Keratinocyte (primary cell): ENCODE data around the gene KRTAP5-3. TPM values are rescaled to one million over a fixed set of nuclear protein-coding genes. Genes with fewer than 3 reads are reported as not detected.

ENCODE experiments used
- DNase-seq: peaks from one replicate; pipeline ENCODE4 v3.0.0-alpha.2; 2011; ENCODE audit warnings: low read depth, missing footprints, low spot score
- FAIRE-seq: peaks from 2 replicates; lab custom pipeline; 2011; peaks lifted over from hg19 to GRCh38; lab: Jason Lieb, UNC
- H2AFZ ChIP-seq: 2 replicates; pipeline ENCODE4 v1.6.0; 2012; ENCODE audit warnings: low read length, control low read depth, inconsistent platforms; ENCODE audit not compliant: control insufficient read depth
- H3K27ac ChIP-seq: 2 replicates; pipeline ENCODE4 v1.5.1; 2011; ENCODE audit warnings: low read length; ENCODE audit not compliant: control insufficient read depth, insufficient read depth
- H3K27me3 ChIP-seq: 3 replicates; pipeline ENCODE4 v1.6.0; 2011; ENCODE audit warnings: low read length; ENCODE audit not compliant: control insufficient read depth, insufficient read depth; ENCODE audit errors: extremely low read depth
- H3K36me3 ChIP-seq, 2 experiments: 2 replicates in 1 of 2; 3 replicates in 1 of 2; pipeline ENCODE4 v1.5.1; 2011; ENCODE audit warnings: low read length in 2 of 2, mild to moderate bottlenecking in 1 of 2; ENCODE audit not compliant: control insufficient read depth in 2 of 2, insufficient read depth in 2 of 2; ENCODE audit errors: extremely low read depth in 1 of 2
- H3K4me1 ChIP-seq: 3 replicates; pipeline ENCODE4 v1.5.1; 2011; ENCODE audit warnings: low read length; ENCODE audit not compliant: control insufficient read depth, insufficient read depth; ENCODE audit errors: extremely low read depth
- H3K4me2 ChIP-seq: 3 replicates; pipeline ENCODE4 v1.6.0; 2011; ENCODE audit warnings: low read depth, low read length; ENCODE audit not compliant: control insufficient read depth, insufficient read depth; ENCODE audit errors: extremely low read depth
- H3K4me3 ChIP-seq, 3 experiments: fragments of 200-600 bp in 1 of 3; sonication (generic) in 1 of 3; 2 replicates in 2 of 3; 3 replicates in 1 of 3; pipeline ENCODE4 v1.5.1; 2011 to 2016; ENCODE audit warnings: low read length in 3 of 3, mild to moderate bottlenecking in 3 of 3, control low read depth in 2 of 3, inconsistent platforms in 1 of 3, low read depth in 1 of 3, mixed read lengths in 1 of 3, mixed run types in 1 of 3, moderate library complexity in 1 of 3; ENCODE audit not compliant: control insufficient read depth in 2 of 3, insufficient read depth in 2 of 3; ENCODE audit errors: extremely low read depth in 1 of 3
- H3K79me2 ChIP-seq: 2 replicates; pipeline ENCODE4 v1.6.0; 2012; ENCODE audit warnings: low read length; ENCODE audit not compliant: control insufficient read depth, insufficient read depth
- H3K9ac ChIP-seq: 3 replicates; pipeline ENCODE4 v1.6.0; 2011; ENCODE audit warnings: low read length; ENCODE audit not compliant: control insufficient read depth, insufficient read depth; ENCODE audit errors: extremely low read depth
- H3K9me1 ChIP-seq: 3 replicates; pipeline ENCODE4 v1.6.0; 2011; ENCODE audit warnings: low read length; ENCODE audit not compliant: control insufficient read depth, insufficient read depth; ENCODE audit errors: extremely low read depth
- H3K9me3 ChIP-seq: 2 replicates; pipeline ENCODE4 v1.5.1; 2012; ENCODE audit warnings: low read depth, low read length; ENCODE audit not compliant: control insufficient read depth
- H4K20me1 ChIP-seq: 3 replicates; pipeline ENCODE4 v1.6.0; 2011; ENCODE audit warnings: low read length; ENCODE audit not compliant: control insufficient read depth, insufficient read depth; ENCODE audit errors: extremely low read depth
- EZH2 ChIP-seq: IDR thresholded peaks from one replicate; pipeline ENCODE4 v1.6.1; 2012; ENCODE audit warnings: inconsistent platforms, mild to moderate bottlenecking, low read length, moderate library complexity
- dilution Hi-C: fragments of 300-500 bp; cut with MboI; formaldehyde crosslinking; loops from one replicate; pipeline ENCODE4 v1.7.0; 2020; ENCODE audit warnings: low sequenced_read_pairs; ENCODE audit not compliant: extremely low pct_ligation_motif_present
- polyA plus RNA-seq, 5 experiments: library from polyadenylated mRNA; depleted of rRNA in 3 of 5; stranded (reverse) in 3 of 5; stranded (forward) in 1 of 5; unstranded in 1 of 5; fragments of >200 nt; gene quantifications; 1 replicate in 1 of 5; 2 replicates in 3 of 5; 3 replicates in 1 of 5; pipeline versions ENCODE4 v1.2.1 to v1.2.3, GENCODE V29; 2011 to 2012; ENCODE audit warnings: missing spikeins in 2 of 5, low read depth in 1 of 5, low replicate concordance in 1 of 5
- TF ChIP-seq, protein P1 (sequence below), 3 experiments: IDR thresholded peaks in 1 of 3; conservative IDR thresholded peaks in 1 of 3; optimal IDR thresholded peaks in 1 of 3; 2 replicates in 2 of 3; 3 replicates in 1 of 3; pipeline versions ENCODE3 to v1.5.1; 2011; ENCODE audit warnings: low read length in 3 of 3, mild to moderate bottlenecking in 3 of 3, moderate library complexity in 2 of 3, control low read depth in 1 of 3, inconsistent platforms in 1 of 3; ENCODE audit not compliant: insufficient read depth in 2 of 3; ENCODE audit errors: extremely low read depth in 1 of 3

Gene KRTAP5-3
- polyA plus RNA-seq, 1 donor (not counting 4 experiments of a cell fraction or from before 2014, with no cell fraction given): not detected

GRCh38 chr11:1652026-1652425 is 43.8 kb upstream of the KRTAP5-3 start:
- no peaks in the 10 kb centered on the region for H3K9me3 ChIP-seq
- H3K79me2 ChIP-seq: no peaks in the 10 kb centered on the region
- no peaks in the 10 kb centered on the region for H3K36me3 ChIP-seq
- H3K4me2 ChIP-seq: no peak overlapping the region
- no peak overlapping the region for H2AFZ ChIP-seq
- DNase-seq (no peak), FAIRE-seq (no peak)
- no peak overlapping the region for H3K9ac ChIP-seq
- no peaks in the 10 kb centered on the region for H4K20me1 ChIP-seq
- dilution Hi-C loops: no loop called here
- no peak overlapping the region for H3K4me3 ChIP-seq
- H3K27ac ChIP-seq: no peak overlapping the region
- H3K4me1 ChIP-seq: peaks cover 18% of the 10 kb centered on the region
- TF ChIP-seq, protein P1, sequence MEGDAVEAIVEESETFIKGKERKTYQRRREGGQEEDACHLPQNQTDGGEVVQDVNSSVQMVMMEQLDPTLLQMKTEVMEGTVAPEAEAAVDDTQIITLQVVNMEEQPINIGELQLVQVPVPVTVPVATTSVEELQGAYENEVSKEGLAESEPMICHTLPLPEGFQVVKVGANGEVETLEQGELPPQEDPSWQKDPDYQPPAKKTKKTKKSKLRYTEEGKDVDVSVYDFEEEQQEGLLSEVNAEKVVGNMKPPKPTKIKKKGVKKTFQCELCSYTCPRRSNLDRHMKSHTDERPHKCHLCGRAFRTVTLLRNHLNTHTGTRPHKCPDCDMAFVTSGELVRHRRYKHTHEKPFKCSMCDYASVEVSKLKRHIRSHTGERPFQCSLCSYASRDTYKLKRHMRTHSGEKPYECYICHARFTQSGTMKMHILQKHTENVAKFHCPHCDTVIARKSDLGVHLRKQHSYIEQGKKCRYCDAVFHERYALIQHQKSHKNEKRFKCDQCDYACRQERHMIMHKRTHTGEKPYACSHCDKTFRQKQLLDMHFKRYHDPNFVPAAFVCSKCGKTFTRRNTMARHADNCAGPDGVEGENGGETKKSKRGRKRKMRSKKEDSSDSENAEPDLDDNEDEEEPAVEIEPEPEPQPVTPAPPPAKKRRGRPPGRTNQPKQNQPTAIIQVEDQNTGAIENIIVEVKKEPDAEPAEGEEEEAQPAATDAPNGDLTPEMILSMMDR (optimal IDR thresholded peaks at IDR 0.05 in 1 of 3, IDR thresholded peaks at IDR 0.05 in 1 of 3, conservative IDR thresholded peaks at IDR 0.05 in 1 of 3; ENCODE audit: extremely low read depth in 1 of 3, insufficient read depth in 2 of 3, low read length in 3 of 3): no peak
- no peak for TF ChIP-seq EZH2
- H3K27me3 ChIP-seq: no peaks in the 10 kb centered on the region
- no peaks in the 10 kb centered on the region for H3K9me1 ChIP-seq

GRCh38 chr11:1651411-1651980 is 43.2 kb upstream of the KRTAP5-3 start:
- Histone ChIP-seq H4K20me1 (no peaks in the 10 kb centered on the region), H2AFZ (no peak overlapping the region), H3K9me3 (no peaks in the 10 kb centered on the region), H3K27ac (no peak overlapping the region), H3K9ac (no peak overlapping the region), H3K4me3 (no peak overlapping the region), H3K4me1 (peaks cover 18% of the 10 kb centered on the region), H3K9me1 (no peaks in the 10 kb centered on the region), H3K36me3 (no peaks in the 10 kb centered on the region), H3K4me2 (no peak overlapping the region), H3K27me3 (no peaks in the 10 kb centered on the region), H3K79me2 (no peaks in the 10 kb centered on the region)
- DNase-seq (no peak), FAIRE-seq (no peak)
- TF ChIP-seq EZH2: no peak
- TF ChIP-seq, protein P1 (optimal IDR thresholded peaks at IDR 0.05 in 1 of 3, IDR thresholded peaks at IDR 0.05 in 1 of 3, conservative IDR thresholded peaks at IDR 0.05 in 1 of 3; ENCODE audit: extremely low read depth in 1 of 3, insufficient read depth in 2 of 3, low read length in 3 of 3): no peak
- dilution Hi-C loops: no loop called here
